LNCaP clone FGC (cell line): ENCODE data around the gene LINC01488.

Experiments
- DNase-seq: peaks from one replicate; pipeline ENCODE4 v3.0.0-alpha.2; 2011; ENCODE audit warnings: low read depth
- H3K4me3 ChIP-seq: 2 replicates; pipeline ENCODE4 v1.5.1; 2011; ENCODE audit warnings: mild to moderate bottlenecking, low read depth, low read length, control low read depth
- CTCF ChIP-seq: IDR thresholded peaks from 2 replicates; pipeline ENCODE4 v1.5.1; 2012; ENCODE audit warnings: mild to moderate bottlenecking; ENCODE audit not compliant: control insufficient read depth, insufficient read depth; ENCODE audit errors: extremely low read depth

The LINC01488 gene

GRCh38 chr11:69468911-69469885 is 12.3 kb upstream of the LINC01488 start:
- TF ChIP-seq CTCF = no peak
- no peak overlapping the region for H3K4me3 ChIP-seq

GRCh38 chr11:69470301-69470700 is 11.2 kb upstream of the LINC01488 start:
- TF ChIP-seq CTCF = no peak
- no peak for DNase-seq
- no peak overlapping the region for H3K4me3 ChIP-seq

More at GRCh38 chr11:69468911-69469885, 12.3 kb upstream of the LINC01488 start:
- DNase-seq = no peak

DNA sequence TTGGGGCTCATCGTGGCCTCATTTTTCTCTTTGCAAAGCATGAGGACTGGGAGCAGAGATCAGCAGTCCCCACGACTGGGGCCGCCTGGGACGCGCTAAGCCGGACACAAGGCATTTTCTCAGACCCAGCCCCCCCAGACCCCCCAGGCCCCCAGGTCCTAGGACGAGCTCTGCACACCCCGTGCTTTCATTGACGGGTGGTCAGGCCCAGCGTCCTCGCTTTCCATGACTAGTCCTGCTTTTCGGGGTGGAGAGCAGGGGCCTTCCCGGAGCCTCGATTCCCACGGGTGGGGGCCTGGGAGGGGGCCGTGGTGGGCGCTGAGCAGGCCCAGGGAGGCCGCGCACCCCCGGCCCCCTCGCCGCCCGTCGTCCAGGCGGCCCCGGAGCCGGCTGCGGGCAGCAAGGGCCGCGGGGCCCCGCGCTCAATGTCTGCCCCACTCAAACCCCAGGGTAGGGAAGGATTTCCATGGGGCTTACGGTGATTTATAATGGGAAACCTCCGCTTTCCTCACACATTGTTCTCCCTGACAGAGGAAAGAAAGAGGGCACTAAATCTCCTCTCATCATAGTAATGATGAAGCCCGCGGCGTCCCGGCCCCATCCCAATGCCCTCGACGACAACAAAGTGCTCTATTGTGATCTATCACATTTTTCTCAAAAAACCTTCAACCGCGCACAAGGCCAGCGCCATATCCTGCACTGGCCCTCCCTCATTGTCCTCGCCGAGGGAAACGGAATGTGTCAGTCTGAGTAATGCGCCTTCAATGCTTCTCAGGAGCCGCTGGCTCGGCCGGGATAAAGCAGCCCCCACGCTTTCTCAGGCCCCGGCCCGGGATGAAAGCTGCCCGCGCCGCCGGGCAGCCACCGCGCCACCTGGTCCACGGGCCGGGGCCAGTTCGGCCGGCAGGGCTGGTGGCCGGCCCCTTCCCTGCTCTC is 10.4 kb upstream of the LINC01488 start:
- no peak for TF ChIP-seq CTCF
- no peak for DNase-seq

GRCh38 chr11:69471729-69472540 is 9.5 kb upstream of the LINC01488 start:
- DNase-seq = no peak
- no peak for TF ChIP-seq CTCF
- no peak overlapping the region for H3K4me3 ChIP-seq

More for the DNA sequence above, 10.4 kb upstream of the LINC01488 start:
- no peak overlapping the region for H3K4me3 ChIP-seq

DNA sequence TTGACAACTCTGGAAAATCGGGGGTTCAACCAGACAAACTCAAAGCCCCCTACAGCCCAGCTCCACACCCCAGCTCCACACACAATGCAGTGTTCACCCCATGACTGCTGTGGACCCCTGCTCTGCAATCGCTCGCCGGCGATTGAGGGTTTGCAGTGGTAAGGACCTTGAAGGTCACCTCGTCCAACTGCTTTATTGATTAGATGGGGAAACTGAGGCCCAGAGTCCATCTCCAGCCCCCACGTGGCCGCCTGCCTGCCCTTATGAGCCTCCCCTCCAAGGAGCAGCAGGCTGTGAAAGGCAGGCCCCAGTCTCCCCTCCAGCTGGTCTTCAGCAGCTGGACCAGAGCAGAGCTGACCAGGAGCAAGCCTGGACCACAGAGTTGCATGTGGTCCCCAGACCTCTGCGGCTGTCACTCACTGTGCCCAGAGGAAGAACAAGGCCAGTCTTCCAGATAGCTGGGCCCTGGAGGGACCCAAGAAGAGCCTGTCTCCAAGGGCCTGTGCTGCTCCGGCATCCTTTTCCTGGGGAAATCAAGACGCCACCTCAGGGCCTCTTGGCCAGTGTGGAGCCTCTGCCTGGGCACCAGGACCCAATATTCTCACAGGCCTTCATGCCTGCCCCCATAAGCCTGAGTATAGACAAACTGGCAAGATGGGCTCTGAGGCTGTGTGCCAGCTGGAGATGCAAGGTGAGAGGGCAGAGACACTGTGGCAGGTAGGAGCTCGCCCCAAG is 8.8 kb upstream of the LINC01488 start:
- no peak for DNase-seq
- TF ChIP-seq CTCF = no peak
- H3K4me3 ChIP-seq = no peak overlapping the region
